CD14-positive monocyte (primary cell): ENCODE results near the gene TCF4. TPM values are rescaled to one million over a fixed set of nuclear protein-coding genes. Genes with fewer than 3 reads are reported as not detected.
A peak's percentile ranks its signal among the peaks of the same experiment; 100 is the strongest.

Experiments
- DNase-seq, 3 donors: peaks; one replicate each; pipeline ENCODE4 v3.0.0-alpha.2; 2011 to 2022
- H2AFZ ChIP-seq: 2 replicates; pipeline ENCODE4 v1.6.0; 2012; ENCODE audit warnings: mild to moderate bottlenecking, low read depth, low read length, inconsistent platforms; ENCODE audit not compliant: insufficient read depth, poor library complexity, severe bottlenecking
- H3K27ac ChIP-seq, 2 donors: 1 replicate in 1 of 2; 2 replicates in 1 of 2; pipeline ENCODE4 v1.5.1; 2012 to 2013; ENCODE audit warnings: low read length in 2 of 2, control low read depth in 1 of 2, inconsistent platforms in 1 of 2, low read depth in 1 of 2, mild to moderate bottlenecking in 1 of 2
- H3K27me3 ChIP-seq, 2 donors: one replicate each; pipeline versions ENCODE4 v1.6.0 to v1.6.1; 2011 to 2013; ENCODE audit warnings: low read length in 2 of 2; ENCODE audit not compliant: control insufficient read depth in 2 of 2, insufficient read depth in 2 of 2
- H3K36me3 ChIP-seq, 2 donors: replicated peaks in 1 of 2; 1 replicate in 1 of 2; 2 replicates in 1 of 2; pipeline versions ENCODE4 v1.5.1 to v1.6.1; 2012 to 2013; ENCODE audit warnings: low read length in 2 of 2, control low read depth in 1 of 2, inconsistent platforms in 1 of 2, mild to moderate bottlenecking in 1 of 2; ENCODE audit not compliant: insufficient read depth in 2 of 2, control insufficient read depth in 1 of 2
- H3K4me1 ChIP-seq, 2 donors: 1 replicate in 1 of 2; 2 replicates in 1 of 2; pipeline versions ENCODE4 v1.5.1 to v1.6.1; 2012 to 2013; ENCODE audit warnings: low read length in 2 of 2, control low read depth in 1 of 2, inconsistent platforms in 1 of 2, mild to moderate bottlenecking in 1 of 2, moderate library complexity in 1 of 2; ENCODE audit not compliant: insufficient read depth in 2 of 2, control insufficient read depth in 1 of 2
- H3K4me2 ChIP-seq: replicated peaks from 2 replicates; pipeline ENCODE3; 2012; ENCODE audit warnings: low read length, moderate library complexity, mild to moderate bottlenecking; ENCODE audit not compliant: poor library complexity, severe bottlenecking; ENCODE audit errors: extremely low read depth
- H3K4me3 ChIP-seq, 3 experiments: fragments of 200-600 bp in 1 of 3; sonication (generic) in 1 of 3; replicated peaks in 1 of 3; 1 replicate in 2 of 3; 2 replicates in 1 of 3; pipeline ENCODE4 v1.5.1; 2011 to 2013; ENCODE audit warnings: low read length in 3 of 3, mild to moderate bottlenecking in 3 of 3, control low read depth in 2 of 3, low read depth in 2 of 3, inconsistent platforms in 1 of 3, moderate library complexity in 1 of 3
- H3K79me2 ChIP-seq: 2 replicates; pipeline ENCODE4 v1.6.0; 2012; ENCODE audit warnings: mild to moderate bottlenecking, control low read depth, inconsistent platforms, low read length, moderate library complexity; ENCODE audit not compliant: insufficient read depth
- H3K9ac ChIP-seq: 2 replicates; pipeline ENCODE4 v1.6.0; 2017; ENCODE audit warnings: low read length, mild to moderate bottlenecking; ENCODE audit not compliant: insufficient read depth, poor library complexity, severe bottlenecking
- H3K9me3 ChIP-seq, 2 donors: replicated peaks in 1 of 2; 1 replicate in 1 of 2; 2 replicates in 1 of 2; pipeline versions ENCODE4 v1.5.1 to v1.6.1; 2012 to 2013; ENCODE audit warnings: low read length in 2 of 2, control low read depth in 1 of 2; ENCODE audit not compliant: control insufficient read depth in 1 of 2, insufficient read depth in 1 of 2
- H4K20me1 ChIP-seq: 2 replicates; pipeline ENCODE4 v1.6.0; 2012; ENCODE audit warnings: mild to moderate bottlenecking, low read length, control low read depth, moderate library complexity; ENCODE audit not compliant: insufficient read depth
- H3K27ac Mint-ChIP-seq, 7 donors: one replicate each; pipeline ENCODE4 v1.8.0; 2020; ENCODE audit warnings: mild to moderate bottlenecking in 7 of 7, mixed read lengths in 7 of 7, moderate library complexity in 6 of 7, inconsistent platforms in 2 of 7
- H3K27me3 Mint-ChIP-seq, 3 donors: one replicate each; pipeline ENCODE4 v1.8.0; 2021 to 2022; ENCODE audit warnings: low read depth in 3 of 3, mild to moderate bottlenecking in 3 of 3, mixed read lengths in 3 of 3, moderate library complexity in 3 of 3, inconsistent platforms in 1 of 3
- H3K36me3 Mint-ChIP-seq, 2 donors: one replicate each; pipeline ENCODE4 v1.8.0; 2020; ENCODE audit warnings: mixed read lengths in 2 of 2, inconsistent platforms in 1 of 2, mild to moderate bottlenecking in 1 of 2
- H3K4me1 Mint-ChIP-seq: one replicate; pipeline ENCODE4 v1.8.0; 2020; ENCODE audit warnings: mild to moderate bottlenecking, mixed read lengths
- H3K4me3 Mint-ChIP-seq, 2 donors: one replicate each; pipeline ENCODE4 v1.8.0; 2020; ENCODE audit warnings: mild to moderate bottlenecking in 2 of 2, mixed read lengths in 2 of 2, moderate library complexity in 1 of 2
- H3K9me3 Mint-ChIP-seq, 7 donors: one replicate each; pipeline ENCODE4 v1.8.0; 2020 to 2022; ENCODE audit warnings: mixed read lengths in 7 of 7, mild to moderate bottlenecking in 6 of 7, moderate library complexity in 6 of 7, inconsistent platforms in 2 of 7
- WGBS: methylation state at CpG from one replicate; pipeline ENCODE4 v1.1.5; 2013; ENCODE audit warnings: missing lambda C conversion rate; ENCODE audit not compliant: insufficient coverage; 5-methylcytosine and 5-hydroxymethylcytosine counted together
- intact Hi-C, 2 donors: fragments of 100-400 bp; cut with micrococcal nuclease; formaldehyde crosslinking; loops; one replicate each; pipeline versions ENCODE4 v1.15.0 to v1.15.1; 2023
- polyA plus RNA-seq, 3 donors: library from polyadenylated mRNA; depleted of rRNA in 1 of 3; unstranded in 2 of 3; stranded (reverse) in 1 of 3; fragments of 300-500 nt in 2 of 3; fragments of >200 nt in 1 of 3; fragmentation: Illumina TruSeq in 2 of 3; gene quantifications; 1 replicate in 2 of 3; 2 replicates in 1 of 3; pipeline ENCODE4 v1.2.3, GENCODE V29; 2012 to 2021
- TF ChIP-seq, protein P1 (sequence below): fragments of 200-600 bp; IDR thresholded peaks from one replicate; pipeline ENCODE4 v1.8.0; 2022; ENCODE audit warnings: antibody characterized with exemption, mild to moderate bottlenecking

Gene TCF4
- polyA plus RNA-seq, 3 donors: 5.9 to 12.9 (median 10.7) TPM

- no peak overlapping the region for H3K4me3 Mint-ChIP-seq
- Histone ChIP-seq H3K4me2 (no peak overlapping the region), H3K4me1 (peaks cover 13 to 14% of the 10 kb centered on the region in 2 donors), H3K79me2 (no peaks in the 10 kb centered on the region), H3K9ac (no peak overlapping the region), H4K20me1 (no peaks in the 10 kb centered on the region), H3K27ac (no peak overlapping the region), H3K27me3 (no peaks in the 10 kb centered on the region), H3K9me3 (no peaks in the 10 kb centered on the region), H2AFZ (no peak overlapping the region), H3K36me3 (peaks cover 5 to 9% of the 10 kb centered on the region in 2 donors), H3K4me3 (no peak overlapping the region)
- H3K4me1 Mint-ChIP-seq: peaks cover 13% of the 10 kb centered on the region
- TF ChIP-seq, protein P1, sequence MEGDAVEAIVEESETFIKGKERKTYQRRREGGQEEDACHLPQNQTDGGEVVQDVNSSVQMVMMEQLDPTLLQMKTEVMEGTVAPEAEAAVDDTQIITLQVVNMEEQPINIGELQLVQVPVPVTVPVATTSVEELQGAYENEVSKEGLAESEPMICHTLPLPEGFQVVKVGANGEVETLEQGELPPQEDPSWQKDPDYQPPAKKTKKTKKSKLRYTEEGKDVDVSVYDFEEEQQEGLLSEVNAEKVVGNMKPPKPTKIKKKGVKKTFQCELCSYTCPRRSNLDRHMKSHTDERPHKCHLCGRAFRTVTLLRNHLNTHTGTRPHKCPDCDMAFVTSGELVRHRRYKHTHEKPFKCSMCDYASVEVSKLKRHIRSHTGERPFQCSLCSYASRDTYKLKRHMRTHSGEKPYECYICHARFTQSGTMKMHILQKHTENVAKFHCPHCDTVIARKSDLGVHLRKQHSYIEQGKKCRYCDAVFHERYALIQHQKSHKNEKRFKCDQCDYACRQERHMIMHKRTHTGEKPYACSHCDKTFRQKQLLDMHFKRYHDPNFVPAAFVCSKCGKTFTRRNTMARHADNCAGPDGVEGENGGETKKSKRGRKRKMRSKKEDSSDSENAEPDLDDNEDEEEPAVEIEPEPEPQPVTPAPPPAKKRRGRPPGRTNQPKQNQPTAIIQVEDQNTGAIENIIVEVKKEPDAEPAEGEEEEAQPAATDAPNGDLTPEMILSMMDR: no peak
- no peaks in the 10 kb centered on the region for H3K27me3 Mint-ChIP-seq
- intact Hi-C loops: no loop called here
- WGBS: 100% methylated on average over 1 of the region's 7 CpGs
- H3K27ac Mint-ChIP-seq: no peak overlapping the region
- no peaks in the 10 kb centered on the region for H3K9me3 Mint-ChIP-seq
- peaks cover 27 to 36% of the 10 kb centered on the region in 2 donors for H3K36me3 Mint-ChIP-seq
- no peak for DNase-seq
Measured at GRCh38 chr18:55272510-55273243, 315.3 kb downstream of the TCF4 start.

GRCh38 chr18:55269622-55270021, 318.4 kb downstream of the TCF4 start:
- no peaks in the 10 kb centered on the region for H3K9me3 ChIP-seq
- no peak overlapping the region for H3K4me3 ChIP-seq
- H4K20me1 ChIP-seq: no peaks in the 10 kb centered on the region
- no peak overlapping the region for H3K27ac ChIP-seq
- H3K4me3 Mint-ChIP-seq: no peak overlapping the region
- H3K27me3 Mint-ChIP-seq: no peaks in the 10 kb centered on the region
- H3K27me3 ChIP-seq: no peaks in the 10 kb centered on the region
- H3K36me3 Mint-ChIP-seq: peaks cover 18 to 29% of the 10 kb centered on the region in 2 donors
- no peaks in the 10 kb centered on the region for H3K9me3 Mint-ChIP-seq
- H3K9ac ChIP-seq: no peak overlapping the region
- DNase-seq: peak in 1 of 3 donors; percentile 19
- TF ChIP-seq, protein P1: no peak
- H3K36me3 ChIP-seq: peaks cover 2 to 8% of the 10 kb centered on the region in 2 donors
- peak overlapping the region in 1 of 7 donors; percentile 26 for H3K27ac Mint-ChIP-seq
- WGBS: 86% methylated on average over 1 of the region's 5 CpGs
- H3K4me2 ChIP-seq: no peak overlapping the region
- H3K79me2 ChIP-seq: no peaks in the 10 kb centered on the region
- H2AFZ ChIP-seq: no peak overlapping the region
- intact Hi-C loops: no loop called here
- peaks cover 19 to 36% of the 10 kb centered on the region in 2 donors for H3K4me1 ChIP-seq
- H3K4me1 Mint-ChIP-seq: peaks cover 23% of the 10 kb centered on the region
